HL-60 (cell line): ENCODE results near the gene SOBP.

Source experiments
- CTCF ChIP-seq: IDR thresholded peaks from one replicate; pipeline ENCODE4 v1.5.1; 2011; ENCODE audit warnings: low read length, control low read depth, inconsistent platforms; ENCODE audit not compliant: insufficient read depth
- POLR2AphosphoS5 ChIP-seq: IDR thresholded peaks from 2 replicates; pipeline ENCODE4 v1.6.1; 2012; ENCODE audit warnings: low read depth
- SPI1 ChIP-seq: IDR thresholded peaks from 2 replicates; pipeline ENCODE4 v1.6.1; 2012; ENCODE audit warnings: low read depth, mild to moderate bottlenecking, borderline replicate concordance
- TF ChIP-seq, protein P1 (sequence below): IDR thresholded peaks from 2 replicates; pipeline ENCODE4 v1.6.1; 2012; ENCODE audit warnings: low read depth; ENCODE audit not compliant: insufficient replicate concordance

GRCh38 chr6:107564589-107564951 lies 74.7 kb downstream of the SOBP start:
- TF ChIP-seq CTCF = no peak
- no peak for TF ChIP-seq POLR2AphosphoS5
- TF ChIP-seq SPI1 = no peak
- TF ChIP-seq, protein P1, sequence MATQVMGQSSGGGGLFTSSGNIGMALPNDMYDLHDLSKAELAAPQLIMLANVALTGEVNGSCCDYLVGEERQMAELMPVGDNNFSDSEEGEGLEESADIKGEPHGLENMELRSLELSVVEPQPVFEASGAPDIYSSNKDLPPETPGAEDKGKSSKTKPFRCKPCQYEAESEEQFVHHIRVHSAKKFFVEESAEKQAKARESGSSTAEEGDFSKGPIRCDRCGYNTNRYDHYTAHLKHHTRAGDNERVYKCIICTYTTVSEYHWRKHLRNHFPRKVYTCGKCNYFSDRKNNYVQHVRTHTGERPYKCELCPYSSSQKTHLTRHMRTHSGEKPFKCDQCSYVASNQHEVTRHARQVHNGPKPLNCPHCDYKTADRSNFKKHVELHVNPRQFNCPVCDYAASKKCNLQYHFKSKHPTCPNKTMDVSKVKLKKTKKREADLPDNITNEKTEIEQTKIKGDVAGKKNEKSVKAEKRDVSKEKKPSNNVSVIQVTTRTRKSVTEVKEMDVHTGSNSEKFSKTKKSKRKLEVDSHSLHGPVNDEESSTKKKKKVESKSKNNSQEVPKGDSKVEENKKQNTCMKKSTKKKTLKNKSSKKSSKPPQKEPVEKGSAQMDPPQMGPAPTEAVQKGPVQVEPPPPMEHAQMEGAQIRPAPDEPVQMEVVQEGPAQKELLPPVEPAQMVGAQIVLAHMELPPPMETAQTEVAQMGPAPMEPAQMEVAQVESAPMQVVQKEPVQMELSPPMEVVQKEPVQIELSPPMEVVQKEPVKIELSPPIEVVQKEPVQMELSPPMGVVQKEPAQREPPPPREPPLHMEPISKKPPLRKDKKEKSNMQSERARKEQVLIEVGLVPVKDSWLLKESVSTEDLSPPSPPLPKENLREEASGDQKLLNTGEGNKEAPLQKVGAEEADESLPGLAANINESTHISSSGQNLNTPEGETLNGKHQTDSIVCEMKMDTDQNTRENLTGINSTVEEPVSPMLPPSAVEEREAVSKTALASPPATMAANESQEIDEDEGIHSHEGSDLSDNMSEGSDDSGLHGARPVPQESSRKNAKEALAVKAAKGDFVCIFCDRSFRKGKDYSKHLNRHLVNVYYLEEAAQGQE = no peak
